Fibroblast of lung (primary cell): ENCODE data around the gene LRRC66. TPM values are rescaled to one million over a fixed set of nuclear protein-coding genes. Genes with fewer than 3 reads are reported as not detected.

Experiments
- DNase-seq, 2 donors: peaks; one replicate each; pipeline versions ENCODE4 v3.0.0 to v3.0.0-alpha.2; 2010; ENCODE audit warnings: low read depth in 2 of 2
- H2AFZ ChIP-seq: 2 replicates; pipeline ENCODE4 v1.5.1; 2012; ENCODE audit warnings: low read length, control low read depth, inconsistent platforms
- H3K27ac ChIP-seq: 2 replicates; pipeline ENCODE4 v1.5.1; 2011; ENCODE audit warnings: low read length, control low read depth; ENCODE audit not compliant: insufficient read depth
- H3K27me3 ChIP-seq: 2 replicates; pipeline ENCODE4 v1.5.1; 2011; ENCODE audit warnings: mild to moderate bottlenecking, low read length; ENCODE audit not compliant: control insufficient read depth, insufficient read depth
- H3K36me3 ChIP-seq: 2 replicates; pipeline ENCODE4 v1.5.1; 2011; ENCODE audit warnings: low read length; ENCODE audit not compliant: control insufficient read depth, insufficient read depth
- H3K4me1 ChIP-seq: 2 replicates; pipeline ENCODE4 v1.5.1; 2011; ENCODE audit warnings: low read length; ENCODE audit not compliant: control insufficient read depth, insufficient read depth; ENCODE audit errors: extremely low read depth
- H3K4me2 ChIP-seq: 2 replicates; pipeline ENCODE4 v1.5.1; 2011; ENCODE audit warnings: low read length, control low read depth; ENCODE audit not compliant: insufficient read depth; ENCODE audit errors: extremely low read depth
- H3K4me3 ChIP-seq, 4 experiments: fragments of 200-600 bp in 1 of 4; sonication (generic) in 1 of 4; replicated peaks in 1 of 4; 2 replicates each; pipeline ENCODE4 v1.5.1; 2011 to 2016; ENCODE audit warnings: low read length in 4 of 4, low read depth in 3 of 4, mild to moderate bottlenecking in 3 of 4, control low read depth in 2 of 4, inconsistent platforms in 1 of 4, mixed read lengths in 1 of 4; ENCODE audit not compliant: insufficient read depth in 1 of 4; ENCODE audit errors: control extremely low read depth in 1 of 4
- H3K79me2 ChIP-seq: 2 replicates; pipeline ENCODE4 v1.5.1; 2012; ENCODE audit warnings: mild to moderate bottlenecking, low read length, inconsistent platforms; ENCODE audit not compliant: control insufficient read depth, insufficient read depth
- H3K9ac ChIP-seq: 2 replicates; pipeline ENCODE4 v1.5.1; 2011; ENCODE audit warnings: mild to moderate bottlenecking, low read length, control low read depth; ENCODE audit not compliant: insufficient read depth
- H3K9me3 ChIP-seq: 2 replicates; pipeline ENCODE4 v1.5.1; 2012; ENCODE audit warnings: low read depth, low read length; ENCODE audit not compliant: control insufficient read depth, insufficient read depth
- H4K20me1 ChIP-seq: 2 replicates; pipeline ENCODE4 v1.5.1; 2011; ENCODE audit warnings: low read length; ENCODE audit not compliant: control insufficient read depth, insufficient read depth; ENCODE audit errors: extremely low read depth
- EZH2 ChIP-seq: IDR thresholded peaks from 2 replicates; pipeline ENCODE4 v1.5.1; 2012; ENCODE audit warnings: low read length, control low read depth, mild to moderate bottlenecking; ENCODE audit errors: missing control alignments
- polyA plus RNA-seq, 2 donors: library from polyadenylated mRNA; depleted of rRNA in 1 of 2; stranded (reverse) in 1 of 2; unstranded in 1 of 2; fragments of >200 nt; gene quantifications; 2 replicates each; pipeline ENCODE4 v1.2.1, GENCODE V29; 2011 to 2012; ENCODE audit warnings: missing spikeins in 1 of 2
- total RNA-seq: library from RNA; depleted of rRNA; stranded (reverse); fragments of >200 nt; gene quantifications from 2 replicates; pipeline ENCODE4 v1.2.1, GENCODE V29; 2014
- TF ChIP-seq, protein P1 (sequence below), 2 donors: IDR thresholded peaks in 1 of 2; conservative IDR thresholded peaks in 1 of 2; 1 replicate in 1 of 2; 2 replicates in 1 of 2; pipeline ENCODE4 v1.5.1; 2011 to 2012; ENCODE audit warnings: low read length in 2 of 2, control low read depth in 1 of 2, inconsistent platforms in 1 of 2, low read depth in 1 of 2, mild to moderate bottlenecking in 1 of 2

Gene LRRC66
- total and polyA plus RNA-seq, 2 donors (not counting 1 experiment from before 2014, with no cell fraction given): 0.17 to 0.83 TPM

DNA sequence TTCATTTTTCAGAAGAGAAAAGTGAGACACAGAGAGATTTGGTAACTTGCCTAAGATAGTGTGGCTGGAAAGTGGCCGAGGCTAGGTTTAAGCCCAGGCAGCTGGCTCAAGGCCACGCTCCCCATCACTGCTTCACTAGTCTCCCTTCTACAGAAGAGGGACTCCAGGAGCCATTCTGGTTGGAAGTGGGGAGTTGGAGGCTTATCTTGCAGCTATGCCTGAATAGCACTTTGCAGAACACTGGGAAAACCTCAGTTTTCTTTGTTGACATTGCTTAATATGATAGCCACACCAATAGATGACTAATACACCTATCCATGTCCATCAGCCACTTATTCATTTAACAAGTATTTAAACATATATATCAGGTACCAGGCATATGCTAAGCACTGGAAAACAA lies 18.5 kb downstream of the LRRC66 start:
- peak in 1 of 2 donors; percentile 57 for DNase-seq
- no peak overlapping the region for H3K4me3 ChIP-seq
- H2AFZ ChIP-seq: no peak overlapping the region
- no peaks in the 10 kb centered on the region for H3K9me3 ChIP-seq
- H3K79me2 ChIP-seq: no peaks in the 10 kb centered on the region
- H3K27me3 ChIP-seq: no peaks in the 10 kb centered on the region
- H3K4me1 ChIP-seq: no peaks in the 10 kb centered on the region
- no peak overlapping the region for H3K27ac ChIP-seq
- H4K20me1 ChIP-seq: no peaks in the 10 kb centered on the region
- no peak for TF ChIP-seq EZH2
- TF ChIP-seq, protein P1, sequence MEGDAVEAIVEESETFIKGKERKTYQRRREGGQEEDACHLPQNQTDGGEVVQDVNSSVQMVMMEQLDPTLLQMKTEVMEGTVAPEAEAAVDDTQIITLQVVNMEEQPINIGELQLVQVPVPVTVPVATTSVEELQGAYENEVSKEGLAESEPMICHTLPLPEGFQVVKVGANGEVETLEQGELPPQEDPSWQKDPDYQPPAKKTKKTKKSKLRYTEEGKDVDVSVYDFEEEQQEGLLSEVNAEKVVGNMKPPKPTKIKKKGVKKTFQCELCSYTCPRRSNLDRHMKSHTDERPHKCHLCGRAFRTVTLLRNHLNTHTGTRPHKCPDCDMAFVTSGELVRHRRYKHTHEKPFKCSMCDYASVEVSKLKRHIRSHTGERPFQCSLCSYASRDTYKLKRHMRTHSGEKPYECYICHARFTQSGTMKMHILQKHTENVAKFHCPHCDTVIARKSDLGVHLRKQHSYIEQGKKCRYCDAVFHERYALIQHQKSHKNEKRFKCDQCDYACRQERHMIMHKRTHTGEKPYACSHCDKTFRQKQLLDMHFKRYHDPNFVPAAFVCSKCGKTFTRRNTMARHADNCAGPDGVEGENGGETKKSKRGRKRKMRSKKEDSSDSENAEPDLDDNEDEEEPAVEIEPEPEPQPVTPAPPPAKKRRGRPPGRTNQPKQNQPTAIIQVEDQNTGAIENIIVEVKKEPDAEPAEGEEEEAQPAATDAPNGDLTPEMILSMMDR (conservative IDR thresholded peaks at IDR 0.05 in 1 of 2, IDR thresholded peaks at IDR 0.05 in 1 of 2; ENCODE audit: low read depth in 1 of 2, low read length in 2 of 2): no peak
- no peak overlapping the region for H3K4me2 ChIP-seq
- no peaks in the 10 kb centered on the region for H3K36me3 ChIP-seq
- H3K9ac ChIP-seq: no peak overlapping the region

DNA sequence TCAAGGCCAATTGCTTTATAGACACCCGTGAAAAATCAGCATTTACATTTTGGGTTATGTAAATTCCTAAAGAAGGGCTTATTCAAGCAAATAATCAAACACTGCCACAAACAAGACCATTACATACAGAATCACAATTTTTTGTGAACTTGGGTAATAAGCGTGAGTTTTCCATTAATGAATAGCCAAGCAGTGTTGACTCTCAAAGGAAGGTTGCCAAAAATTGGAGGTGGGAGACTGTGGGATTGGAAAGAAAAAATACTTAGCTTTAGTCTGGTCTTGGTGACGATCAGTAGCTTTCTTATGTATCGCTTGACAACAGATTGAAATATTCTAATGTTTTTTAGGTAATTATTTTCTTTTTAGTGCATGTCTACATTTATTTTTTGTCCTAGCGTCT lies 20.9 kb downstream of the LRRC66 start:
- H3K4me1 ChIP-seq: no peaks in the 10 kb centered on the region
- no peak for TF ChIP-seq EZH2
- TF ChIP-seq, protein P1 (conservative IDR thresholded peaks at IDR 0.05 in 1 of 2, IDR thresholded peaks at IDR 0.05 in 1 of 2; ENCODE audit: low read depth in 1 of 2, low read length in 2 of 2): no peak
- no peak overlapping the region for H2AFZ ChIP-seq
- no peak overlapping the region for H3K27ac ChIP-seq
- H3K79me2 ChIP-seq: no peaks in the 10 kb centered on the region
- H4K20me1 ChIP-seq: no peaks in the 10 kb centered on the region
- DNase-seq: no peak
- H3K27me3 ChIP-seq: no peaks in the 10 kb centered on the region
- H3K4me3 ChIP-seq: no peak overlapping the region
- H3K4me2 ChIP-seq: no peak overlapping the region
- no peaks in the 10 kb centered on the region for H3K9me3 ChIP-seq
- H3K9ac ChIP-seq: no peak overlapping the region
- no peaks in the 10 kb centered on the region for H3K36me3 ChIP-seq

DNA sequence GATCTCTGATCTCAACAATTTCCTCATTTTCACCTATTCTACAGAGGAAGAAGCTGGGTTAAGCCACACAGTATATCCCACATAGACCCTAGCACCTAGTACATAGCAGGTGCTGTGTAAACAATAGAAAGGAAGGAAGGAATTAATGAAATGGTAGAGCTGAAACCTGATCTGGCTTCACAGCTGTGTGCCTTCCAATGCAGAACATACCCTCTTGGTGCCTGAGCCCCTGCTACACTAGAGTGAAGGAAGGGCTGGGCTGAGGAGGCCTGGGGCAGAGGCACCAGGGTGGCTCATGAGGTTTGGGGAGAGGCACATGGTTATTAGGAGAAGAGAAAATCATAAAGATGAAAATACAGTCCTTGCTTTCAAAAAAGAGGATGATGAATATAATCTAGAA lies 21.3 kb downstream of the LRRC66 start:
- H3K4me3 ChIP-seq: no peak overlapping the region
- H3K79me2 ChIP-seq: no peaks in the 10 kb centered on the region
- no peak overlapping the region for H3K4me2 ChIP-seq
- H3K9me3 ChIP-seq: no peaks in the 10 kb centered on the region
- no peaks in the 10 kb centered on the region for H4K20me1 ChIP-seq
- TF ChIP-seq, protein P1 (conservative IDR thresholded peaks at IDR 0.05 in 1 of 2, IDR thresholded peaks at IDR 0.05 in 1 of 2; ENCODE audit: low read depth in 1 of 2, low read length in 2 of 2): no peak
- no peak for TF ChIP-seq EZH2
- no peaks in the 10 kb centered on the region for H3K4me1 ChIP-seq
- H3K9ac ChIP-seq: no peak overlapping the region
- H3K27ac ChIP-seq: no peak overlapping the region
- DNase-seq: no peak
- no peaks in the 10 kb centered on the region for H3K36me3 ChIP-seq
- no peaks in the 10 kb centered on the region for H3K27me3 ChIP-seq
- H2AFZ ChIP-seq: no peak overlapping the region
